Tibial artery (tissue), 4 donors: Measurements from ENCODE around the gene PAXX.

Experiments used
- DNase-seq, 2 donors: peaks; one replicate each; pipeline ENCODE4 v3.0.0-alpha.2; 2019
- H3K27ac ChIP-seq, 2 donors: fragments of 200-600 bp; sonication (generic) in 1 of 2; 1 replicate in 1 of 2; 2 replicates in 1 of 2; pipeline ENCODE4 v1.5.1; 2018 to 2019; ENCODE audit warnings: mild to moderate bottlenecking in 1 of 2
- H3K27me3 ChIP-seq, 2 donors: fragments of 200-600 bp; sonication (generic) in 1 of 2; one replicate each; pipeline versions ENCODE4 v1.5.1 to v1.6.0; 2016 to 2019
- H3K36me3 ChIP-seq, 3 donors: fragments of 200-600 bp; sonication (generic) in 2 of 3; one replicate each; pipeline ENCODE4 v1.5.1; 2016 to 2019; ENCODE audit warnings: mild to moderate bottlenecking in 2 of 3
- H3K4me1 ChIP-seq, 4 donors: fragments of 200-600 bp; sonication (generic) in 2 of 4; 1 replicate in 3 of 4; 2 replicates in 1 of 4; pipeline ENCODE4 v1.5.1; 2016 to 2019
- H3K4me3 ChIP-seq, 2 donors: fragments of 200-600 bp; sonication (generic) in 1 of 2; 1 replicate in 1 of 2; 2 replicates in 1 of 2; pipeline ENCODE4 v1.5.1; 2018 to 2019; ENCODE audit warnings: mild to moderate bottlenecking in 2 of 2
- H3K9me3 ChIP-seq, 3 donors: fragments of 200-600 bp; sonication (generic) in 1 of 3; one replicate each; pipeline ENCODE4 v1.5.1; 2016 to 2019
- CTCF ChIP-seq, 2 experiments: fragments of 200-600 bp in 1 of 2; fragments of 450-650 bp in 1 of 2; IDR thresholded peaks; one replicate each; pipeline ENCODE4 v1.5.1; 2017 to 2019; ENCODE audit warnings: antibody characterized with exemption in 2 of 2, mild to moderate bottlenecking in 1 of 2, moderate library complexity in 1 of 2
- intact Hi-C: fragments of 100-400 bp; cut with DNase I; formaldehyde crosslinking; loops from one replicate; pipeline ENCODE4 v1.15.0; 2023; ENCODE audit warnings: low total_unique reads

Gene PAXX

GRCh38 chr9:137016436-137016835 lies 24.2 kb downstream of the PAXX start:
- no peak for TF ChIP-seq CTCF (IDR thresholded peaks at IDR 0.05)
- H3K36me3 ChIP-seq = peaks cover 31 to 93% (median 68%) of the 10 kb centered on the region in 3 donors
- H3K4me1 ChIP-seq = no peaks in the 10 kb centered on the region
- no peak overlapping the region for H3K4me3 ChIP-seq
- no peaks in the 10 kb centered on the region for H3K27me3 ChIP-seq
- H3K9me3 ChIP-seq = no peaks in the 10 kb centered on the region
- DNase-seq = no peak
- intact Hi-C loops = no loop called here
- H3K27ac ChIP-seq = no peak overlapping the region

- TF ChIP-seq CTCF (IDR thresholded peaks at IDR 0.05) = no peak
- H3K36me3 ChIP-seq = peaks cover 31 to 88% (median 61%) of the 10 kb centered on the region in 3 donors
- intact Hi-C loops = no loop called here
- H3K27ac ChIP-seq = no peak overlapping the region
- H3K27me3 ChIP-seq = no peaks in the 10 kb centered on the region
- DNase-seq = no peak
- H3K4me1 ChIP-seq = no peaks in the 10 kb centered on the region
- H3K9me3 ChIP-seq = no peaks in the 10 kb centered on the region
- H3K4me3 ChIP-seq = no peak overlapping the region
Measured at GRCh38 chr9:137017071-137017470, 24.8 kb downstream of the PAXX start.

GRCh38 chr9:137017791-137018497 lies 25.7 kb downstream of the PAXX start:
- intact Hi-C loops = no loop called here
- no peaks in the 10 kb centered on the region for H3K27me3 ChIP-seq
- no peaks in the 10 kb centered on the region for H3K4me1 ChIP-seq
- DNase-seq = no peak
- no peaks in the 10 kb centered on the region for H3K9me3 ChIP-seq
- TF ChIP-seq CTCF (IDR thresholded peaks at IDR 0.05) = no peak
- no peak overlapping the region for H3K27ac ChIP-seq
- H3K36me3 ChIP-seq = peaks cover 25 to 79% (median 53%) of the 10 kb centered on the region in 3 donors
- H3K4me3 ChIP-seq = no peak overlapping the region

GRCh38 chr9:137018761-137019559 lies 26.7 kb downstream of the PAXX start:
- no peak overlapping the region for H3K27ac ChIP-seq
- DNase-seq = no peak
- H3K27me3 ChIP-seq = no peaks in the 10 kb centered on the region
- no peaks in the 10 kb centered on the region for H3K4me1 ChIP-seq
- no peak for TF ChIP-seq CTCF (IDR thresholded peaks at IDR 0.05)
- no peaks in the 10 kb centered on the region for H3K9me3 ChIP-seq
- intact Hi-C loops = no loop called here
- H3K36me3 ChIP-seq = peaks cover 25 to 69% (median 43%) of the 10 kb centered on the region in 3 donors
- H3K4me3 ChIP-seq = no peak overlapping the region

GRCh38 chr9:137019891-137020683 lies 27.9 kb downstream of the PAXX start:
- intact Hi-C loops = no loop called here
- no peak for DNase-seq
- H3K27me3 ChIP-seq = no peaks in the 10 kb centered on the region
- H3K9me3 ChIP-seq = no peaks in the 10 kb centered on the region
- no peak overlapping the region for H3K27ac ChIP-seq
- TF ChIP-seq CTCF (IDR thresholded peaks at IDR 0.05) = no peak
- H3K4me3 ChIP-seq = no peak overlapping the region
- H3K4me1 ChIP-seq = no peaks in the 10 kb centered on the region
- peaks cover 22 to 58% (median 31%) of the 10 kb centered on the region in 3 donors for H3K36me3 ChIP-seq
